ENCODE measurements around the gene ROBO1. TPM values are rescaled to one million over a fixed set of nuclear protein-coding genes. Genes with fewer than 3 reads are reported as not detected.

The ROBO1 gene
- total RNA-seq, 1 donor from 2014 or later: 7.1 TPM

DNA sequence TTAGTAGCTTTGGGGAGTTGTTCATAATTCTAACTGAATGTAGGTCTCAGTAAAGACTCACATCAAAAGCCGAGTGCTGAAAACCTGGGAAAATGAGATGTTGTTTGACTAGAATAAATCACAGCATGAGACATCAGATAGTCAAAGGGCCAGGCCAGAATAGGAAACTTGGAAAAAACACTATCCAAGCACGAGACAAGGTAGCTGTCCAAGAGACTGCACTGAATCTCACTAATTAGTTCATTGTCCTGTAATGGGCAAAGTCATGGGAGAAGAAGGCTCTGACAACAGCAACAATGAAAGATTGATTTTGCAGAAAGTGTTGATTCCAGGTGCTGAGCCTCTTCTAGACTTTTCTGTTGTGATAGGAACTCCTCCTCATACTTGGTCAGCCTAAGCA lies 314.2 kb downstream of the ROBO1 start:
- DNase-seq: no peak
- intact Hi-C loops (cut with micrococcal nuclease): no loop called here
- Histone ChIP-seq H3K27ac (replicated peaks) (no peak overlapping the region), H3K9me3 (replicated peaks) (no peaks in the 10 kb centered on the region), H3K4me1 (no peaks in the 10 kb centered on the region), H3K4me3 (no peak overlapping the region), H3K36me3 (no peaks in the 10 kb centered on the region), H3K27me3 (ENCODE audit: low read depth) (no peaks in the 10 kb centered on the region)
- no peak for TF ChIP-seq CTCF (IDR thresholded peaks at IDR 0.05; ENCODE audit: borderline replicate concordance)

GRCh38 chr3:79436387-79436786 lies 331.4 kb downstream of the ROBO1 start:
- H3K4me1 ChIP-seq: no peaks in the 10 kb centered on the region
- H3K9me3 ChIP-seq (replicated peaks): peaks cover 6% of the 10 kb centered on the region
- H3K4me3 ChIP-seq: no peak overlapping the region
- intact Hi-C loops (cut with micrococcal nuclease): no loop called here
- no peaks in the 10 kb centered on the region for H3K27me3 ChIP-seq (ENCODE audit: low read depth)
- DNase-seq: no peak
- no peaks in the 10 kb centered on the region for H3K36me3 ChIP-seq
- H3K27ac ChIP-seq (replicated peaks): no peak overlapping the region
- no peak for TF ChIP-seq CTCF (IDR thresholded peaks at IDR 0.05; ENCODE audit: borderline replicate concordance)

DNA sequence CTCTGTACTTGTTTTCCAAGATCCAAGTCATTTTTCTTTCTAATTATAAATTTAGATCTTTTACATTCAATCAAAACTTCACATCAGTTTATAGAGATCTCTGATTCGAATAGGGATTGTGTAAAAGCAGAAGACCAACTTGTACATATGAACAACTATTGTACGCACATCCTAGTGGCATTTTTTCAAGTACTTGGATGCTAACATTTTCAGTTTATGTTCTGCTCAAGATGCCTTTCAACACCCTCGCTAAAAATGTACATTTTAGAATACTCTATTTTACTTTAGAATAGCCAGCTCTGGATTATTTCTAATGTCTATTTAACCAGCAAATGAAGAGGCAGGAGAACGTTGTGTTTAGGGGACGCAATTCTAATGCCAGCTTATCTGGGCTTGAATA lies 340.7 kb downstream of the ROBO1 start:
- Histone ChIP-seq H3K27ac (replicated peaks) (no peak overlapping the region), H3K4me3 (no peak overlapping the region), H3K4me1 (no peaks in the 10 kb centered on the region), H3K9me3 (replicated peaks) (no peaks in the 10 kb centered on the region), H3K27me3 (ENCODE audit: low read depth) (no peaks in the 10 kb centered on the region), H3K36me3 (no peaks in the 10 kb centered on the region)
- no peak for TF ChIP-seq CTCF (IDR thresholded peaks at IDR 0.05; ENCODE audit: borderline replicate concordance)
- intact Hi-C loops (cut with micrococcal nuclease): no loop called here
- no peak for DNase-seq

GRCh38 chr3:79424811-79425210 lies 343.0 kb downstream of the ROBO1 start:
- Histone ChIP-seq H3K4me3 (no peak overlapping the region), H3K4me1 (no peaks in the 10 kb centered on the region), H3K36me3 (no peaks in the 10 kb centered on the region), H3K27ac (replicated peaks) (no peak overlapping the region), H3K27me3 (ENCODE audit: low read depth) (no peaks in the 10 kb centered on the region), H3K9me3 (replicated peaks) (no peaks in the 10 kb centered on the region)
- TF ChIP-seq CTCF (IDR thresholded peaks at IDR 0.05; ENCODE audit: borderline replicate concordance): no peak
- no peak for DNase-seq
- intact Hi-C loops (cut with micrococcal nuclease): no loop called here

DNA sequence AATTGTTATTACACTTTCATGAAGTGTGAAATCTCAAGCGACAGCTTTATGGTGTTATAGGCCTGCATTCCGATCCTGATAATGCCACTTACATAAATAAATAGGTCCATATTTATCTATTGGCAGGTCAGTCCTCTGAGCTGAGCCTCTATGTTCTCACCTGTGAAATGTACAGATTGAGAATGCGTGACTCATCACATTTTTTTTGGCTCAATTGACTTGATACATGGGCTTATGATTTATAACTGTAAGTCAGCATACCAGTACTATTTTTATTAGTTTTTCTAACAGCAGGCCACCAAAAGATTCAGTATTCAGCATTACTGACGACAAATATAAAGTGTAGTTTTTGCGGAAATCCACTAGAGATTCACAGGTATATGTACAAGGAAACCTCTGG lies 344.4 kb downstream of the ROBO1 start:
- TF ChIP-seq CTCF (IDR thresholded peaks at IDR 0.05; ENCODE audit: borderline replicate concordance): no peak
- Histone ChIP-seq H3K4me1 (no peaks in the 10 kb centered on the region), H3K36me3 (no peaks in the 10 kb centered on the region), H3K27me3 (ENCODE audit: low read depth) (no peaks in the 10 kb centered on the region), H3K27ac (replicated peaks) (no peak overlapping the region), H3K9me3 (replicated peaks) (no peaks in the 10 kb centered on the region), H3K4me3 (no peak overlapping the region)
- DNase-seq: no peak
- intact Hi-C loops (cut with micrococcal nuclease): no loop called here

DNA sequence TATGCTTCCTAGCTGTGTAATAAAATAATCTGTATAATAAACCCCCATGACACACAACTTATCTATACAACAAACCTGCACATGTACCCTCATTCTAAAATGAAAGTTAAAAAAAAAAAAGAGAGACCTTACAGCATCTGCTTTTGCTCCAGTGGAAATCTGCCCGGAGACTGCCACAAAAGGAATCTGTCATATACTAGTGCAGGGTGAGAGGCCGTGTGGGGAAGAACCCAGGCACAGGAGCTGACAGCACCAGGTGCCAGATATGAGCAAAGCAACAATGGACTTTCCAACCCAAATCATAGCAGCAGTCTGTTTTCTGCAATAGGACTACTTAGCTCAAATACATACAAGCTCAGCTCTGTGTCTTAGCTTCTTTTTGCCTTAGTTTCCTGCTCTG lies 346.5 kb downstream of the ROBO1 start:
- Histone ChIP-seq H3K27me3 (ENCODE audit: low read depth) (no peaks in the 10 kb centered on the region), H3K9me3 (replicated peaks) (no peaks in the 10 kb centered on the region), H3K4me1 (no peaks in the 10 kb centered on the region), H3K36me3 (no peaks in the 10 kb centered on the region), H3K27ac (replicated peaks) (no peak overlapping the region), H3K4me3 (no peak overlapping the region)
- no peak for TF ChIP-seq CTCF (IDR thresholded peaks at IDR 0.05; ENCODE audit: borderline replicate concordance)
- intact Hi-C loops (cut with micrococcal nuclease): no loop called here
- DNase-seq: no peak

All from left ventricle myocardium inferior (tissue), 1 donor.